GM03348 (cell line): Measurements from ENCODE around the gene COG7.
"Not testable (repeated sequence)": the region's sequence is repeated elsewhere in the genome, so short reads cannot be mapped to it uniquely, and the experiment has no call there.

Experiments
- DNase-seq: peaks from one replicate; pipeline ENCODE4 v3.0.0; 2012; ENCODE audit warnings: low spot score

The COG7 gene

GRCh38 chr16:23452572-23453337 lies at the start of gene COG7:
Gene COG7, minus strand, starts transcription at chr16:23453189. Its CDS starts 195 bp downstream, at chr16:23452994.
- peak; percentile 93 for DNase-seq

GRCh38 chr16:23502466-23502865 lies 49.5 kb upstream of the COG7 start:
- DNase-seq, result no peak

GRCh38 chr16:23501291-23501690 lies 48.3 kb upstream of the COG7 start:
- no peak for DNase-seq

GRCh38 chr16:23500862-23501225 lies 47.9 kb upstream of the COG7 start:
- no peak for DNase-seq

- DNase-seq, result no peak
Measured at GRCh38 chr16:23500212-23500861, 47.3 kb upstream of the COG7 start.

- no peak for DNase-seq
Measured at GRCh38 chr16:23499801-23500200, 46.8 kb upstream of the COG7 start.

GRCh38 chr16:23498863-23499262 lies 45.9 kb upstream of the COG7 start:
- DNase-seq, result no peak

- DNase-seq, result no peak
Measured at GRCh38 chr16:23497543-23497868, 44.5 kb upstream of the COG7 start.

GRCh38 chr16:23496821-23497542 lies 44.0 kb upstream of the COG7 start:
- peak; percentile 82 for DNase-seq

GRCh38 chr16:23495671-23496070 lies 42.7 kb upstream of the COG7 start:
- DNase-seq, result no peak

- DNase-seq, result no peak
Measured at GRCh38 chr16:23494188-23494587, 41.2 kb upstream of the COG7 start.

GRCh38 chr16:23491490-23492391 lies 38.8 kb upstream of the COG7 start:
- peak; percentile 52 for DNase-seq

- DNase-seq, result no peak
Measured at GRCh38 chr16:23486480-23486879, 33.5 kb upstream of the COG7 start.

- DNase-seq, result no peak
Measured at GRCh38 chr16:23485841-23486240, 32.9 kb upstream of the COG7 start.

GRCh38 chr16:23485257-23485614 lies 32.2 kb upstream of the COG7 start:
- DNase-seq, result no peak

- no peak for DNase-seq
Measured at GRCh38 chr16:23484510-23485256, 31.7 kb upstream of the COG7 start.

- DNase-seq, result not testable (repeated sequence)
Measured at GRCh38 chr16:23483492-23483891, 30.5 kb upstream of the COG7 start.

- no peak for DNase-seq
Measured at GRCh38 chr16:23482778-23483177, 29.8 kb upstream of the COG7 start.

- no peak for DNase-seq
Measured at GRCh38 chr16:23480257-23480656, 27.3 kb upstream of the COG7 start.

GRCh38 chr16:23479138-23479537 lies 26.1 kb upstream of the COG7 start:
- no peak for DNase-seq

- no peak for DNase-seq
Measured at GRCh38 chr16:23478566-23478965, 25.6 kb upstream of the COG7 start.

GRCh38 chr16:23476289-23476688 lies 23.3 kb upstream of the COG7 start:
- no peak for DNase-seq
